Lower leg skin (tissue), 3 donors: Measurements from ENCODE around the gene IL3RA.

ENCODE experiments used
- CTCF ChIP-seq, 3 donors: fragments of 450-650 bp; IDR thresholded peaks; one replicate each; pipeline ENCODE4 v1.5.1; 2016; ENCODE audit warnings: antibody characterized with exemption in 3 of 3, mild to moderate bottlenecking in 3 of 3, moderate library complexity in 2 of 3
- POLR2A ChIP-seq, 2 donors: fragments of 450-650 bp; IDR thresholded peaks; one replicate each; pipeline ENCODE4 v1.6.1; 2016 to 2017; ENCODE audit warnings: antibody characterized with exemption in 2 of 2, mild to moderate bottlenecking in 1 of 2, moderate library complexity in 1 of 2

DNA sequence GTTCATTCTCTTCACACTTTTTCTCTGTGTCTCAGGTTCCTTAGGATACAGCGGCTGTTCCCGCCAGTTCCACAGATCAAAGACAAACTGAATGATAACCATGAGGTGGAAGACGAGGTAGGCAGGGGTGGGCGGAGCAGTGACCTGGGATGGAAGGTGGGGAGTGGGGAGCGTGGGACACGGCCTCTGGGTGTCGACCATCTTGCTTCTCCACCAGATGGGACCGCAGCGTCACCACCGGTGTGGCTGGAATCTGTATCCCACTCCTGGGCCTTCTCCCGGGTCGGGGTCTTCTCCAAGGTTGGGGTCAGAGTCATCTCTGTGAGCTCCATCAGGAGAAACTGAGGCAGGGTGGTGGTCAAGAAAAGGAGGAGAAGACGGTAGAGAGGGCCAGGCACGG, 31.2 kb upstream of the IL3RA start:
- no peak for TF ChIP-seq POLR2A (IDR thresholded peaks at IDR 0.05)
- TF ChIP-seq CTCF (IDR thresholded peaks at IDR 0.05): no peak
